ENCODE measurements around the gene EPB42. TPM values are rescaled to one million over a fixed set of nuclear protein-coding genes. Genes with fewer than 3 reads are reported as not detected.

EPB42 gene
- total RNA-seq, 1 experiment from 2014 or later: not detected

DNA sequence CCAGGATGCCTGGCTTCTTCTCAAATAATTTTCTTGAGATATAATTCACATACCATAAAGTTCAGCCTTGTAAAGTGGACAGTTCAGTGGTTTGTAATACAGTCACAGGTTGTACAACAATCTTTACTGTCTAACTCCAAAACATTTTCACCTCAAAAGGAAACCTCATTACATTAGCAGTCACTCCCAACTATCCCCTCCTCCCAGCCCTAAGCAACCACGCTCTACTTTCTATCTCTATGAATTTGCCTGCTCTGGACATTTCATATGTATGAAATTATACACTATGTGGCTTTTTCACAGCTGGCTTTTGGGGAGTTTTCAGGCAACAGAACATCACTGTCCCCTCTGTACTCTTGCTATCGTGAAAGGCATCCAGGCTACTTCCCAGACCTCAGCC, 28.4 kb upstream of the EPB42 start:
- Histone ChIP-seq H2AFZ (ENCODE audit: low read length) (no peak overlapping the region), H3K9ac (ENCODE audit: extremely low read depth, insufficient read length, low read length) (no peak overlapping the region), H4K20me1 (ENCODE audit: control insufficient read depth, insufficient read depth, insufficient read length) (no peaks in the 10 kb centered on the region), H3K9me3 (ENCODE audit: control insufficient read depth, low read depth, low read length) (no peaks in the 10 kb centered on the region), H2BK20ac (ENCODE audit: low read depth, low read length, poor library complexity, severe bottlenecking) (no peak overlapping the region), H4K8ac (replicated peaks; ENCODE audit: insufficient read length, low read depth, low read length) (no peak overlapping the region), H3K27me3 (ENCODE audit: insufficient read depth, low read length) (no peaks in the 10 kb centered on the region), H3K23ac (ENCODE audit: insufficient read length, low read depth, low read length) (no peak overlapping the region), H3K4me1 (ENCODE audit: insufficient read depth, low read length) (no peaks in the 10 kb centered on the region), H3K14ac (ENCODE audit: insufficient read depth, low read length) (no peak overlapping the region), H2BK12ac (ENCODE audit: insufficient read length, low read depth, low read length) (no peak overlapping the region), H3K27ac (ENCODE audit: insufficient read length, low read depth, low read length) (no peak overlapping the region), H3K79me1 (ENCODE audit: insufficient read depth, low read depth, low read length, poor library complexity, severe bottlenecking) (no peaks in the 10 kb centered on the region), H2AK5ac (ENCODE audit: insufficient read length, low read length) (no peak overlapping the region), H3T11ph (ENCODE audit: low read length) (no peak overlapping the region), H2BK120ac (ENCODE audit: low read depth, low read length, poor library complexity, severe bottlenecking) (no peak overlapping the region), H3K18ac (ENCODE audit: insufficient read length, low read depth, low read length) (no peak overlapping the region), H4K91ac (ENCODE audit: insufficient read length, low read depth, low read length) (no peak overlapping the region), H3K23me2 (ENCODE audit: insufficient read length, low read depth, low read length, poor library complexity, severe bottlenecking) (no peaks in the 10 kb centered on the region), H3K4ac (ENCODE audit: low read depth, low read length) (no peak overlapping the region), H3K4me2 (ENCODE audit: insufficient read depth, insufficient read length, low read length) (no peak overlapping the region), H2BK15ac (ENCODE audit: low read depth, low read length) (no peak overlapping the region), H3K56ac (ENCODE audit: insufficient read length, low read depth, low read length) (no peak overlapping the region), H2BK5ac (ENCODE audit: insufficient read length, low read length) (no peak overlapping the region), H3K79me2 (ENCODE audit: insufficient read depth, low read length) (no peaks in the 10 kb centered on the region), H4K5ac (ENCODE audit: insufficient read length, low read depth, low read length) (no peak overlapping the region)
- no peaks in the 10 kb centered on the region for H3K4me1 Mint-ChIP-seq
- no peaks in the 10 kb centered on the region for H3K9me3 Mint-ChIP-seq
- no peak for DNase-seq
- WGBS (ENCODE audit: extremely low coverage, insufficient read length, low lambda C conversion rate): no CpG with 5 or more reads among the region's 2 CpGs
- H3K27ac Mint-ChIP-seq: no peak overlapping the region
- H3K27me3 Mint-ChIP-seq (ENCODE audit: low read depth): peaks cover 2% of the 10 kb centered on the region; the same call in 1 of the 2 replicates
- no peaks in the 10 kb centered on the region for H3K36me3 Mint-ChIP-seq (ENCODE audit: insufficient read depth in 1 of 3, low read depth in 3 of 3)
- H3K4me3 Mint-ChIP-seq: no peak overlapping the region
- TF ChIP-seq, protein P1, sequence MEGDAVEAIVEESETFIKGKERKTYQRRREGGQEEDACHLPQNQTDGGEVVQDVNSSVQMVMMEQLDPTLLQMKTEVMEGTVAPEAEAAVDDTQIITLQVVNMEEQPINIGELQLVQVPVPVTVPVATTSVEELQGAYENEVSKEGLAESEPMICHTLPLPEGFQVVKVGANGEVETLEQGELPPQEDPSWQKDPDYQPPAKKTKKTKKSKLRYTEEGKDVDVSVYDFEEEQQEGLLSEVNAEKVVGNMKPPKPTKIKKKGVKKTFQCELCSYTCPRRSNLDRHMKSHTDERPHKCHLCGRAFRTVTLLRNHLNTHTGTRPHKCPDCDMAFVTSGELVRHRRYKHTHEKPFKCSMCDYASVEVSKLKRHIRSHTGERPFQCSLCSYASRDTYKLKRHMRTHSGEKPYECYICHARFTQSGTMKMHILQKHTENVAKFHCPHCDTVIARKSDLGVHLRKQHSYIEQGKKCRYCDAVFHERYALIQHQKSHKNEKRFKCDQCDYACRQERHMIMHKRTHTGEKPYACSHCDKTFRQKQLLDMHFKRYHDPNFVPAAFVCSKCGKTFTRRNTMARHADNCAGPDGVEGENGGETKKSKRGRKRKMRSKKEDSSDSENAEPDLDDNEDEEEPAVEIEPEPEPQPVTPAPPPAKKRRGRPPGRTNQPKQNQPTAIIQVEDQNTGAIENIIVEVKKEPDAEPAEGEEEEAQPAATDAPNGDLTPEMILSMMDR (conservative IDR thresholded peaks at IDR 0.05): no peak
